Activated CD4-positive, CD25-positive, alpha-beta regulatory T cell treated with anti-CD3 and anti-CD28 coated beads, Interleukin-2, amount 50 U/mL, for 24 hours (primary cell): ENCODE measurements around the gene ST6GALNAC4.

Experiments
- ATAC-seq, 2 donors: fragments of 150-1000 bp; cut with Tn5 transposase; one replicate each; pipeline ENCODE4 v1.10.0; 2021; ENCODE audit warnings: mild to moderate bottlenecking in 1 of 2, moderate library complexity in 1 of 2

Gene ST6GALNAC4

GRCh38 chr9:127928676-127929624 is 12.1 kb upstream of the ST6GALNAC4 start:
- no peak for ATAC-seq

GRCh38 chr9:127927988-127928675 is 11.3 kb upstream of the ST6GALNAC4 start:
- no peak for ATAC-seq

DNA sequence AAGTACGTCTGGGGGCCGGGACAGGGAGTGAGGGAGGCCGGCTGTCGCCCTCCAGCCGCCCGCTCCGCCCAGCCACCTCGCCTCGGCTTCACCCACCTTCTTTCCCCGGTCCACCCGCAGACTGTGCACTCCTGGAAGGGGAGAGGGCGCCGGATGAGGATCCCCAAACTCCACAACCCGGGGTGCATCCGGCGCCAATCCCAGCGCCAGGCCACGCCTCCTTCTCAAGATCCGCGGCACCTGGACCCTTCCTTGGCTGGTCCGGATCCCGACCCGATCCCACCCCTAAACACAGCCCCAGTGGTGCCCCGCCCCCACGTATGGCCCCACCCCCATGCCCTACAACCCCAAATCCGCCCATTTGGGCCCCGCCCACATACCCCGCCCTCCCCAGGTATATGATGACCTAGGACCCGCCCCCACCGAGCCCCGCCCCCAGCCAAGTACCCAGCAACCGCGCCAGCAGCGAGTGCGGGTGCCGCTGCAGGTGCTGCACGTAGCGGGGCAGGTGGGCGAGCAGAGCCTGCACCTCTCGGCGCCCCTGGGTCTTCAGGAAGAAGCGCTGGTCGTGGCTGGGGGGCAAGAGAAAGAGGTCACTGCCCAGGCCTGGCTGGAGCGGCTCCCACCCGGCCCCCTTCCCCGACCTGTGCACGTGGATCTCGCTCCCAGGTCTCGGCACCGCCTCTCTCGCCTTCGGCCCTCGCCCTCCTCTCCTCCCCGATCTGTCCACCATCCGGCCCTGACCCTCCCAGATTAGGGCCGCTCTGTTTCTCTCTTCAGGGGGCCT is 10.6 kb upstream of the ST6GALNAC4 start:
- peak; percentile 28 to 30 for ATAC-seq

GRCh38 chr9:127926906-127927200 is 10.0 kb upstream of the ST6GALNAC4 start:
- peak in 1 of 2 donors; percentile 4 for ATAC-seq

DNA sequence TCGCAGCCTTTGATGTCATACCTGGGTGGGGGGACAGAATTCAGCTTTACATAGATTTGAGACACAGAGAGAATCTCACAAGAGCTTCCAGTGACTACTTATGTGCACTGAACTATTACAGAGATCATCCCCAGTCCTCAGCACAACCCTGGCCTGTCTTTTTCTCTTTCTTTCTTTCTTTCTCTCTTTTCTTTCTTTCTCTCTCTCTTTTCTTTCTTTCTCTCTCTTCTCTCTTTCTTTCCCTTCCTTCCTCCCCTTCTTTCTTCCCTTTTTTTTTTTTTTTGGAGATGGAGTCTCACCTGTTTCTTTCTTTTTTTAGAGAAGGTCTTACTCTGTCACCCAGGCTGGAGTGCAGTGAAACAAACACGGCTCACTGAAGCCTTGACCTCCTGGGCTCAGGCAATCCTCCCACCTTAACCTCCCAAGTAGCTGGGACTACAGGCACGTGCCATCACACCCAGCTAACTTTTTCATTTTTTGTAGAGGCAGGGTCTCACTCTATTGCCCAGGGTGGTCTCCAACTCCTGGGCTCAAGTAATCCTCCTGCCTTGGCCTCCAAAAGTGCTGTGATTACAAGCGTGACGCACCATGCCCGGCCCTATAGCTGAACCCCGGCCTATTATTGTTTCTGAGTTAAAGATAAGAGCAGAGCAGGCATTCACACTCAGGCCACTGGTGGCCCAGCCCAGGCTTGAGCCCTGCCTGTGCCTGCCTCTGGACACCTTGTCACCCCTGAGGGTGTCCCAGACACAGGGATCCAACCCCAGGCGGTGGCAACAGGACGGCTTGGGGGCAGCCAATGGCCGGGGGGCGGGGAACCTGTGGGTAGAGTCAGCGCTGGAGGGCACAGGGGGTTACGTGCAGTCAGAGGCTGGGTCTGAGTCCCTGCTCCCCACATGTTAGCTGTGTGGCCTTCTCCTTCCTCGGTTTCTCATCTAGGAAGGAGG is 9.4 kb upstream of the ST6GALNAC4 start:
- no peak for ATAC-seq

DNA sequence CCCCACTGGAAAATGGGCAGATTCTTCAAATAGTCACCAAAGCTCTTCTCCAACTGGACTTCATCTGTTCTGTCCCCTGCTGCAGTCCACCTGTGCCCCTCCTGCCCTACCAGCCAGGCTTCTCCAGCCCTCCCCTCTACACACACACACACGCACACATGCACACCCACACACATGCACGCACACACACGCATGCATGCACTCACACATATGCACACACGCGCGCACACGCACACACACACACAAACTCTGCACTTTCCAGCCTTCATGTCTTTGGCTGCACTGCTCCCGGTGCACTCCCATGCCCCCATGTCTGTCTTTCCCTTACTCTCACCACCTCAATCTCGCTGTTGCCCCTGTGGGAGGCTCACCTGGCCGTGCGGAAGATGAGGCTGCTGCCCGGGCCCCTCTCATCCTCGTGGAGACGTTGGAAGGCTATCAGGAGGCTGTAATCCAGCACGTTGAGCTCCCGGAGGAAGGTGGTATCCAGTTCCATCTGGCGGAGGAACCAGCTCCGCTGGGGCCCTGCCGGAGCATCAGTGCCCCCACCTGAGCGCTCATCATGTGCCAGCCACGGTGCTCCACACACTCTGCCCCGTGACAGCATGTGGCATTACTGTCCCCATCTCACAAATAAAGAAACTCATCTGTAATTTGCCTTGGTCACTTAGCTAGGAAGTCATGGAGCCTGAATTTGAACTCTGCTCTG is 8.0 kb upstream of the ST6GALNAC4 start:
- no peak for ATAC-seq

- no peak for ATAC-seq
These were observed 6.9 kb upstream of the ST6GALNAC4 start for GRCh38 chr9:127923771-127924170.

GRCh38 chr9:127923046-127923445 is 6.2 kb upstream of the ST6GALNAC4 start:
- ATAC-seq = no peak

GRCh38 chr9:127921557-127922120 is 4.8 kb upstream of the ST6GALNAC4 start:
- peak; percentile 40 to 50 for ATAC-seq

- no peak for ATAC-seq
These were observed 4.0 kb upstream of the ST6GALNAC4 start for GRCh38 chr9:127920794-127921193.

DNA sequence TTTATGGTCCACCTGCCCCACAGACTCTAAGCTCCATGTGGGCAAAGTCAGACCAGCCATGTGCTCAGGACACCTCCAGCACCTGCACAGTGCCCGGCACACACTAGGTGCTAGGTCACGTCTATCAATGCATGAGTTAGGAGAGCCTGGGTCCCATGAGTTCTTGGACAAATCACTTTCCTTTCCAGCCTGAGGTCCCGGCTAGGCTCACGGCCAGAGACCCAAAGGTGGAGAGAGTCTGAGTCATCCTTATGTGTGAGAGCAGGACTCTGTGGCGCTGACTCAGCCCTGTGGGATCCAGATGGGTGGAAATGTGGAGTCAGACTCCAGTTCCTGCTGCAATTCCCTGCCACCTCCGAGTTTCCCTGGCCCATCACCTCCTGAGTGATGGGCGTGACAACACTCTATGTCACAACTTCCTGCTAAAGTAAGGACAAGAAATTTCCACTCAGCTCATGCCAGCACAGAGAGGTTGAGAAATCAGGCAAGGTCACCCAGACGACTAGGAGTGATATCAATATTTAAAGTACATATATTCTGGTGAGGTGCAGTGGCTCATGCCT is 2.5 kb upstream of the ST6GALNAC4 start:
- no peak for ATAC-seq

DNA sequence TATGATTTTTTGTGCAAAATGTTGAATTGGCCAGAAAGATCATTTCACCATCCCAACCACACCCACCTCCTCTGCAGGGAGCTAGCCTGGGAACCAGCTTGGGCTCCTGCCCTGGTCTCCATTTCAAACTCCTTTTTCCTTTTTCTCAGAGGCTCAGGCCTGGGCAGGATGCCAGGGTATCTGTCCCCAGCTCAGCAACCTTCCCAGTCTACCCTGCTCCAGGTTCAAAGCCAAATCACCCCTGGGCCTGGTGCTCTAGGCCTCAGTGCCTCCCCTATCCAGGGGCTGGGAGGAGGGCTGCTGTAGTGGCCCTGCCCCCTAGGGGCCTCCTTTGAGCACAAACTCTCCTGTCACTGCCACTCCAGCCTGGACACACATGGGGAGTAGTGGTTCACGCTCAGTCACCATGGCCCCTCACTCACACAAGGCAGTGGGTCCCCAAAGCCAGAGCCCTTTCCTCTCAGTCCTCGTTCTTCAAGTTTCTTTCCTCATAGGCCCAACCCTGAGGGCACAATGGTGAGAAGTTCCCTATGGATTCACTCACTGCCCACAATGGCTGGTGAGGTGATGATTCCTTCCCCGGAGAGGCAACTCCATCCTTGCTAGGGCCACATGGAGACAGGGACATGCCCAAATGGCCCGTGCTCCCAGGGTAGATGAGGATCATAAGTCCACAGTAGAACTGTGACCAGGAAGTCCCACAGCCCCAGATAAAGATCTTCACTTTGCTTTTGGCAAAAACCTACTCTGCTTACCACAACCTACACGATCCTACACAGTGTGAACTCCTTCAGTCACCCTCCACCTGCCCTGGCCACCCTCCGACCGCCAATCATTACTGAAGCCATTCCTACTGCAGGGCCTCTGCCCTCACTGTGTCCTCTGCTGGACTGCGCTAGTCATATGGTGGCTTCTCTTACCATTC is 1.6 kb upstream of the ST6GALNAC4 start:
- no peak for ATAC-seq

DNA sequence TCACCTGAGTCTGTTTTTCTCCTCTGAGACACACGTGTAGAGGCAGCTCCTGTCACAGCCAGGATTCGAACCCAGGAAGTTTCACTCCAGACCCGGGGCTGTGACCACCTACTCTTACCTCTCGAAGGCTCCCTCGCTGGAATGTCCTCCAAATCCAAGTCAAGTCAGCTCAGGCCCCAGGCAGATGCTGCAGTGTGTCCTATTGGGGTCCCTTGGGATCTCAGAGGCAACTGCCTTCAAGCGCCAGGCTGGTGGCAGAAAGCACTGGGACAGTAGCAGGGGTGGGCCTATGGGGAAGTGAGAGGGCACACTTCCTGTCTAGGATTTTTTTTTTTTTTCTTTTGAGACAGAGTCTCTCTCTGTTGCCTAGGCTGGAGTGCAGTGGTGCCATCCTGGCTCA is 762 bp upstream of the ST6GALNAC4 start:
- no peak for ATAC-seq

GRCh38 chr9:127915801-127916719 is 781 bp downstream of the ST6GALNAC4 start:
- no peak for ATAC-seq

DNA sequence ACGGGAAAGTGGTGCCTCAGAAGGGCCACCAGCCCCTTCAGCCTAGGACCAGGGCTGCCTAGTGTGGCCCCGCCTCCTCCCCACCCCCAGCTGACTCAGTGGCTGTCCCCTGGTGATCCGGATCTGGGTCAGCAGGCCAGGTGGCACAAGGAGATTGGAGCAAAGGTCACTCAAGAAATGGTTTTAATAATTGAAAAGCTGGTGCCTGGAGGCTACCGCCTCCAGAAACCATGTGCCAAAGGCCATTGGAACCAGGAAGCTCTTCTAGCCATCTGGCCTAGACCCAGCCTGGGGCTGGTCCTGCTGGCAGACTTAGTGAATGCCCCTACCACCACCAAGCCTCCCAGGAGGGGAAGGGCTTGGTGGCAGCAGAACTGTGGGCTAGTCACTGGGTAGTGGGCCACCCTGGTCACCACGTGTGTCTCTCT is 1.5 kb downstream of the ST6GALNAC4 start:
- ATAC-seq = no peak

DNA sequence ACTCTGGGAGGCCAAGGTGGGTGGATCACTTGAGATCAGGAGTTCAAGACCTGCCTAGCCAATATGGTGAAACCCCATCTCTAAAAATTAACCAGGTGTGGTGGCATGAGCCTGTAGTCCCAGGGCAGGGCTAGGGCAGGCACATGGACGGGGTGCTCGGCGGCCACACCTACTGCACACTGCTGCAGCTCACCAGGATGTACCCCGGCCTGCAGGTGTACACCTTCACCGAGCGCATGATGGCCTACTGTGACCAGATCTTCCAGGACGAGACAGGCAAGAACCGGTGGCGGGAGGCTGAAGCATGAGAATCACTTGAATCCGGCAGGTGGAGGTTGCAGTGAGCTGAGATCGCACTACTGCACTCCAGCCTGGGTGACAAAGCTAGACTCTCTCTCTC is 3.2 kb downstream of the ST6GALNAC4 start:
- no peak for ATAC-seq

GRCh38 chr9:127912882-127913281 is 4.0 kb downstream of the ST6GALNAC4 start:
- no peak for ATAC-seq

DNA sequence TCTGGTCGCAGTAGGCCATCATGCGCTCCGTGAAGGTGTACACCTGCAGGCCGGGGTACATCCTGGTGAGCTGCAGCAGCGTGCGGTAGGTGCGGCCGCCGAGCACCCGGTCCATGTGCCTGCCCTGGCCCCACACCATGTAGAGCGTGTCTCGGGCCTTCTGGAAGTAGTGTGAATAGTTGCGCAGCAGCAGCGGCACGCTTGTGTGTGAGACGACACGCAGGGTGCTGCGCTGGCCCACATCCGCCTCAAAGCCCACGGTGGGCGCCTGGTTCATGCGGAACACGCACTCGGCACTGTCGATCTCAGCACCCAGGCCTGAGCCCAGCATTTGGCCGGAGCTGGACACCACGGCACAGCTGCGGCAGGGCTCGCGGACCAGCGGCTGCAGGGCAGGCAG is 4.5 kb downstream of the ST6GALNAC4 start:
- ATAC-seq = no peak
